GM04503 (cell line): ENCODE results near the gene FAM241A.
A peak's percentile ranks its signal among the peaks of the same experiment; 100 is the strongest.
"Not testable (repeated sequence)": the region's sequence is repeated elsewhere in the genome, so short reads cannot be mapped to it uniquely, and the experiment has no call there.

Experiments
- DNase-seq: peaks from one replicate; pipeline ENCODE4 v3.0.0-alpha.2; 2012; ENCODE audit warnings: low read depth

The FAM241A gene

GRCh38 chr4:112145326-112145789 lies at the start of gene FAM241A:
Gene FAM241A (plus strand): TSS chr4:112145454. CDS start chr4:112145581, 127 bp downstream.
- peak; percentile 14 for DNase-seq

DNA sequence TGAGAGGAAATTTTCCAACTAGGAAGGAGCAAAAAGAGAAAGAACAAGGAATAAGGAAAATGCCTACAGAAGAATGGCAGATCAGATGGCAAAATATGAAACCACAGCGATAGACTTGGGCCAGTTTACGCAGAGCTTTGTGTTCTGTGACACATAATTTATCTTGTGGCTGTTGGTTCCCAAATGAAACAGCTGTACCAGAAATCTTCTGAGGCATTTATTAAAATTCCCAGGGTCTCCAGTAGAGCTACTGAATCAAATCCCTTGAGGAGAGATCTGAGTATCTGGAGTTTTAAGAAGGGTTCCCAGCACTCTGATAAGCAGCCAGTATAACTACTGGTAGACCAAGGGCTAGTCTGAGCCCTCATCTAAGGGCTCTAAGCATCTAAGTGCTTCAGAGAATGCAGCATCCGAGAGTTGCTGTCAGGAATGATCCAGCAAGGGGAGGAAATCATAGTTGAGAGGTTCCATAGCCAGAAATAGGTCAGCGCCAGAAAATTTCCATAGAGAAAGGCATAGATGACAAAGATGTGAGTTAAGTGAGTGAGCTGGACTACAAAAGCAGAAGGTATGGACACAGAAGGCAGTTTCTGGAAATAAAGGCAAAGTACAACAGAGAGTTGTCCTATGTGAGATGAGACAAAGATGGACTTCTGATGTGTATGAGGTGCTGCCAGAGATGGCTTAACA lies 46.3 kb upstream of the FAM241A start:
- DNase-seq, result no peak

DNA sequence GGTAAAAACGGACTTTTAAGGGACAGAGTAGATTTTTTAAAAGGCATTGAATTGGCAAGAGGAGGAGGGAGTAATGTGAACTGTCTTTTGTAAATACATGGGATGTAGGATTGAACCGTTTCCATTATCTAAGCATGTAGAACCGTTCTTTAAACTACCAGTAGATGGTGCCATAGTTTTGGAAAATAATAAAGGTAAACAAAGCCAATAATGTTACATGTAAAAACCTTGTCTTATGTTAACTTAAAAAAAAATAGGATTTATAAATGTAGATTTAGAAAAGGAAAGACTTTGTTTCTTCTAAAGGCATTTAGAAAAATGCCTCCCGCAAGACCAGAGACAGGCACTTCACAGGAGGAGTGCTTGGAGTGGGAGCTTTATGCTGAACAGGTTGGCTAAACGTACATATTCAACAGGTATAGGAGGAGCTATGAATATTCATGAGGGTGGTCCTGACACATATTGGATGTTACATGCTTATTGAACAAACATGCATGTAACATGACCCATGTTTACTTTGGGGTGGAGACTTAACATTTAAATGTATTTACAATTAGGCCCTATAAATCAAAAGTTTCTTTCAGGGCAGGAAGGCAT lies 45.5 kb upstream of the FAM241A start:
- DNase-seq, result no peak

- DNase-seq, result no peak
Observed at GRCh38 chr4:112102875-112103370, 42.3 kb upstream of the FAM241A start.

GRCh38 chr4:112105201-112105969 lies 39.9 kb upstream of the FAM241A start:
- DNase-seq, result no peak

DNA sequence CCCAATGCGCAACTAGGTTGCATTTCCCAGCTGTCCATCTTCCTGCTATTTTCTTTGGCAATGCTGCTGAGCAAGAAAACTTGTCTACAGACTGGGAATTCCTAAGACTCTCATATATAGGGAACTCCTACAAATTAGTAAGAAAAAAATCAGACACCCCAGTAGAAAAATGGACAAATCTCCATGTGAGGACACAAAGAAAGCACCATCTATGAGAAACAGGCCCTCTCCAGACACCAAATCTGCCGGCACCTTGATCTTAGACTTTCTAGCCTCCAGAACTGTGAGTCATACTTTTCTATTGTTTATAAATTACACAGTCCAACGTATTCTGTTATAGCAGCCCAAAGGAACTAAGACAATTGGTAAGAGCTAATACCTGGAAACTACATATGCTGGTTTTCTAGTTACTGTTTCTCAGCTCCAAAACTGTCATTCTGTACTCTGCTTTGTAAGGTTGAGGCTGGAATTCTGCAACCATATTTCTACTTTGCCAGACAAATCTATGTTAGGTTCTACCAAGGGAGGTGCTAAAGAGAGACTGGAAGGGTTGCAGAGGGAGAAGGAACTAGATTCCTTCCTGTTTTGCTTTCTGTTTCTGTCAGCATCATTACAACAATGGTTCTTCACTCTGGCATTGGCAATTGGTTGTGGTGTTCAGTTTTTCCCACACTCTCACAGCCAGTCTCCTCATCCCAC lies 35.7 kb upstream of the FAM241A start:
- DNase-seq, result no peak

DNA sequence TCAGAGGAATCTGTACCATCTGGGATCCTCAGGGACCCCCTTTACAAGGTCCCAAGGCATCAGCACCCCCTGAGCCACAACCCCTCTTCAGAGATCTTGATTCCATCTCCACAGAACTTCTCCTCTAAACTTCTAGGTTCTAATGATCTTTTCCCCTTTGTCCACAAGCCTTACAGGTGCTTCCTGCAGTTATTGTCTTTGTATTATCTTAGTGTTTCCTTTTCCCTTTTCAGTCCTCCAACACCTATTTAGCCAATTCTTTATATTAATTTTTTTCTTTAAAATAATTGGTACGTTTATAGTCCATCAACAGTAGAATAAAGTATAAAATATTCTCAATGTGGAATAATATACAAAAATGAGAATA lies 35.2 kb upstream of the FAM241A start:
- no peak for DNase-seq

- DNase-seq, result no peak
Observed at GRCh38 chr4:112111306-112111705, 33.9 kb upstream of the FAM241A start.

DNA sequence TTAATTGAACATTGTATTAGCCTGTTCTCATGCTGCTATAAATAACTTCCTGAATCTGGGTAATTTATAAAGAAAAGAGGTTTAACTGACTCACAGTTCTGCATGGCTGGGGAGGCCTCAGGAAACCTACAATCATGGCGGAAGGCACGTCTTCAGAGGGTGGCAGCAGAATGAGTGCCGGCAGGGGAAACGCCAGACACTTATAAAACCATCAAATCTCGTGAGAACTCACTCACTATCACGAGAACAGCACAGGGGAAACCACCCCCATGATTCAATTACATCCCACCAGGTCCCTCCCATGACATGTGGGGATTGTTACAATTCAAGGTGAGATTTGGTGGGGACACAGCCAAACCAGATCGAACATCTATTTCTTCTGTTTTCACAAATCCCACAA lies 33.2 kb upstream of the FAM241A start:
- DNase-seq, result not testable (repeated sequence)

DNA sequence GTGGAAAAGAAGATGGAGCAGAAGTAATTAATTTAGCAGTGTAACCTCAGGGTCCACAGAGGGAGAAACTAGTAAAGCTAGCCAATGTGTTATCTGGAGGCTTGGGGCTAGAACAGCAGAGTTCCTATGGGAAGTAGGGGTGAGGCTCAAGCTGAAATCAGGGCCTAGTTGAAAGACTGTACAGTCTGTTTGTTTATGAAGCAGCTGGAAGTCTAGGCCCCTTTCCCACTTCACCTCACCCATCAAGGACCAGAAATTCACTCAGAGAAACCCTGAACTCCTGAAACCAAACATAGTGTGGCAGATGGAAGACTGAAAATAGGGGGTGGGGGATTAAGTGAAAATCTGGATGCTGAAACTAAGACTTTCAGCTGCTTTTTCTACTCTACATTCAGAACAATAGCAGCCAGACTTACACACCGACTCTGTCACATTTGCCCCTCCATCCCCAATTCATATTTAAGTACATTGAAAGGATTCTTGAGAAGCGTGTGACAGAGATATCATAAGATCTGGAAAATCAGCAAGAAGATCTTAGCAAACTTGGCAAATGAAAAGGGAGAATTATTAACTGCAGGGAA lies 32.6 kb upstream of the FAM241A start:
- DNase-seq, result no peak

- DNase-seq, result no peak
Observed at GRCh38 chr4:112113864-112114263, 31.4 kb upstream of the FAM241A start.

- DNase-seq, result no peak
Observed at GRCh38 chr4:112114452-112114851, 30.8 kb upstream of the FAM241A start.

- DNase-seq, result no peak
Observed at GRCh38 chr4:112118742-112119352, 26.4 kb upstream of the FAM241A start.

- DNase-seq, result no peak
Observed at GRCh38 chr4:112119353-112119783, 25.9 kb upstream of the FAM241A start.

GRCh38 chr4:112120021-112120420 lies 25.2 kb upstream of the FAM241A start:
- DNase-seq, result no peak

- no peak for DNase-seq
Observed at GRCh38 chr4:112125416-112125815, 19.8 kb upstream of the FAM241A start.

DNA sequence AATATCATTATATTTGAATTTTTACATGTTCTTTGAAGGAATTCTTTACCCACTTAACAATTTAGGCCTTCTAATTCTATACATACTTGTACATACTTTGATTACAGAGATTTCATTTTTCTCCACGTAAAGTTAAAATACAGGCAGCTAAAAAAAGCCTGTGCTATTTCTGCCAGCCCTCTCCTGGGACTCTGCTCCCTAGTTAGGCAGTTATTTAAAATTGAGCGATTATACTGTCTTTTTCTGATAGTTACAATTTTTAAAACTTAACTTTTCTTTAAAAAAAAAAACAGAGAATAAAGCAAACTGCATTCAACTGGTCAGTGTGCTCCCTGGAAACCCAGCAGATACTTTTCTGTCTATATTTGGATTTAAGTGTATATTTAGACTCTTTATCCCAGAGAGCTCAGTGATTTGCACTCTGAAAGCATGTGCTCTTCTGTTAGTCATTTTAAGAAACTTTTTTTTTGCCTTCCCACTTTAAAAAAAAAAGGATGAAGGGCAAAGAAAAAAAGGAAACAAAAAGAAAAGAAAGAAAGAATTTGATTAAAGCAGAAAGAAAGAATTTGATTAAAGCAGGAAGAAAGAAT lies 18.1 kb upstream of the FAM241A start:
- DNase-seq, result no peak

DNA sequence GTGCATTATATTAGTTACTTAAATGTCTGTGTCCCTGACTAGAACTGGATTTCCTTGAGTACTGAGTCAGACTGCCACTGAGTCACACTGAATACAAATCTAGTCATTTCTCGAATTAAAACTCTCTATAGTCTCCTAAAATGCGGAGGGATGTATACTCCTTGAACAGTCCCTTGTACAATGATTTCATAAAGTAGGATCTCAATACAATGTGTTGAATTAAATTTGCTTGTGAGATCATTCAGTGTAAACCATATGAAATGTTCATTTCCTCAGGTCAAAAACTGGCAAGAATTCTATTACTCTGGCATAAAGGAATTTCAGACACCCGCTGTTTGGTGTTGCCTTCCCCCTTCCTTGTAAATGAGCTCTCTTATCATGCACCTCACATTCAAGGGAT lies 17.5 kb upstream of the FAM241A start:
- DNase-seq, result no peak

- no peak for DNase-seq
Observed at GRCh38 chr4:112128452-112128851, 16.8 kb upstream of the FAM241A start.

- DNase-seq, result no peak
Observed at GRCh38 chr4:112130906-112131305, 14.3 kb upstream of the FAM241A start.

GRCh38 chr4:112136551-112136950 lies 8.7 kb upstream of the FAM241A start:
- DNase-seq, result no peak
